Esophagus squamous epithelium (tissue), 4 donors: Measurements from ENCODE around the gene SEMA6B.

ENCODE experiments used
- POLR2A ChIP-seq, 4 donors: fragments of 450-650 bp; IDR thresholded peaks; one replicate each; pipeline ENCODE4 v1.6.1; 2017; ENCODE audit warnings: antibody characterized with exemption in 4 of 4, mild to moderate bottlenecking in 4 of 4, moderate library complexity in 3 of 4
- TF ChIP-seq, protein P1 (sequence below), 6 experiments: fragments of 450-650 bp in 4 of 6; fragments of 200-600 bp in 2 of 6; sonication (generic) in 2 of 6; IDR thresholded peaks; one replicate each; pipeline ENCODE4 v1.5.1; 2016 to 2019; ENCODE audit warnings: antibody characterized with exemption in 6 of 6, mild to moderate bottlenecking in 4 of 6, moderate library complexity in 4 of 6

- TF ChIP-seq, protein P1, sequence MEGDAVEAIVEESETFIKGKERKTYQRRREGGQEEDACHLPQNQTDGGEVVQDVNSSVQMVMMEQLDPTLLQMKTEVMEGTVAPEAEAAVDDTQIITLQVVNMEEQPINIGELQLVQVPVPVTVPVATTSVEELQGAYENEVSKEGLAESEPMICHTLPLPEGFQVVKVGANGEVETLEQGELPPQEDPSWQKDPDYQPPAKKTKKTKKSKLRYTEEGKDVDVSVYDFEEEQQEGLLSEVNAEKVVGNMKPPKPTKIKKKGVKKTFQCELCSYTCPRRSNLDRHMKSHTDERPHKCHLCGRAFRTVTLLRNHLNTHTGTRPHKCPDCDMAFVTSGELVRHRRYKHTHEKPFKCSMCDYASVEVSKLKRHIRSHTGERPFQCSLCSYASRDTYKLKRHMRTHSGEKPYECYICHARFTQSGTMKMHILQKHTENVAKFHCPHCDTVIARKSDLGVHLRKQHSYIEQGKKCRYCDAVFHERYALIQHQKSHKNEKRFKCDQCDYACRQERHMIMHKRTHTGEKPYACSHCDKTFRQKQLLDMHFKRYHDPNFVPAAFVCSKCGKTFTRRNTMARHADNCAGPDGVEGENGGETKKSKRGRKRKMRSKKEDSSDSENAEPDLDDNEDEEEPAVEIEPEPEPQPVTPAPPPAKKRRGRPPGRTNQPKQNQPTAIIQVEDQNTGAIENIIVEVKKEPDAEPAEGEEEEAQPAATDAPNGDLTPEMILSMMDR (IDR thresholded peaks at IDR 0.05) = no peak
- no peak for TF ChIP-seq POLR2A (IDR thresholded peaks at IDR 0.05)
Measured at GRCh38 chr19:4504891-4505569, 54.5 kb downstream of the SEMA6B start.
